Activated effector memory CD4-positive, alpha-beta T cell treated with anti-CD3 and anti-CD28 coated beads, Interleukin-2, amount 50 U/mL, for 16 hours (primary cell): ENCODE measurements around the gene ZNF234.
"Not testable (repeated sequence)": the region's sequence is repeated elsewhere in the genome, so short reads cannot be mapped to it uniquely, and the experiment has no call there.

Experiments used
- DNase-seq: peaks from one replicate; pipeline ENCODE4 v3.0.0-alpha.2; 2020

ZNF234 gene

DNA sequence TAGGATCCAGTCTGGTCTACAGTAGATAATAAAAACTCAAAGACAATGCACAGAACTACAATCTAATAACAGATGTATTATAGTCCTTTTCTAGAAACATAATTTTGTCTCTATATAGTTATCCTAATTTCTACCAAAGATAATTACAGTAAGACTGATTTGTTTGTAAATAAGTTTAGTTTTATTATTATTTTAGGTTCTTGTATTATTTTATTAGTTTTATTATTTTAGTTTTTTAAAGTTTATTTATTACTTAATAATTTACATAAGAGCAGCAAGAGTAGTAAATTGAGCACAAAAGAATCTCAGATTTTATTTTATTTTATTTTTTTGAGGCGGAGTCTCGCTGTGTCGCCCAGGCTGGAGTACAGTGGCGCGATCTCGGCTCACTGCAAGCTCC lies 48.7 kb downstream of the ZNF234 start:
- no peak for DNase-seq

GRCh38 chr19:44192127-44192526 lies 50.8 kb downstream of the ZNF234 start:
- no peak for DNase-seq

GRCh38 chr19:44196772-44197171 lies 55.4 kb downstream of the ZNF234 start:
- no peak for DNase-seq

- DNase-seq = no peak
Measured at GRCh38 chr19:44202470-44202869, 61.1 kb downstream of the ZNF234 start.

DNA sequence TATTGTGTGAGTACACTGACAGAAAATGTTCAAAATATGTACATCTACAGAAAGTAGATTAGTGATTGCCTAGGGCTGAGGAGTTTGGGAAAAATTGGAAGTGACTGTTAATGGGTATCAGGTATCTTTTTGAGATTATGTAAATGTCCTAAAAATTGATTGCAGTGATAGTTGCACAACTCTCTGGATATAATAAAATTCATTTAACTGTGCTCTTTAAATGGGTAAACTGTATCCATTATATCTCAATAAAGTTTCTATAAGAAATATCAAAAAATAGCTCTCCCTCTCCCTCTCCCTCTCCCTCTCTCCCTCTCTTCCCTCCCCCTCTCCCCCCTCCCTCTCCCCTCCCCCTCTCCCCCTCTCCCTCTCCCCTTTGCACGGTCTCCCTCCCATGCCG lies 61.6 kb downstream of the ZNF234 start:
- DNase-seq = no peak

- DNase-seq = not testable (repeated sequence)
Measured at GRCh38 chr19:44203877-44204276, 62.5 kb downstream of the ZNF234 start.

DNA sequence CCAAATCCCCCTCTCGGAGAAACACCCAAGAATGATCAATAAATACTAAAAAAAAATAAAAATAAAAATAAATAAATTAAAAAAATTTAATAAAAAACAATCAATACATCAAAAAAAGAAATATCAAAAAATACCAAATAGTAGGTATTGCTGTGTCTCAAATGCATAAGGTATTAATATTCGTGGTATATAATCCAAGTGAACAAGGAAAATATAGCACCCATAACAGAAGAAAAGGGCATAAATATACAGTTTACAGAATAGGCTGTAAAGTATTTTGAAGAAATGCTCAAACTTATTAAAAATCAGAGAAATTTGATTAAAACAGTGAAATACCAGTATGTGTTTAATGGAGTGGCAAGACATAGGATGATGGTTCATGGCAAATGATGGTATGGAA lies 63.4 kb downstream of the ZNF234 start:
- DNase-seq = no peak

- DNase-seq = peak; percentile 91
Measured at GRCh38 chr19:44207126-44207803, 65.9 kb downstream of the ZNF234 start.
